IMR-90 (cell line): ENCODE data around the gene PFN2. TPM values are rescaled to one million over a fixed set of nuclear protein-coding genes. Genes with fewer than 3 reads are reported as not detected.

Source experiments
- ATAC-seq: fragments of 200-7000 bp; cut with Tn5 transposase; 2 replicates; pipeline ENCODE4 v1.9.1; 2020; ENCODE audit warnings: low read depth, mild to moderate bottlenecking, moderate library complexity
- BruUV-seq: library from RNA; stranded (reverse); fragments of 400-500 nt; replicated peaks from 2 replicates; lab custom pipeline; 2021; lab: Mats Ljungman, UMichigan
- CTCF ChIA-PET: fragments of 300-600 bp; formaldehyde crosslinking; extraction: SDS; loops from one replicate; lab custom pipeline; 2021; ENCODE audit warnings: antibody characterized with exemption; lab: Yijun Ruan, JAX
- POLR2A ChIA-PET: fragments of 300-600 bp; sonication (Branson Sonifier 250); formaldehyde crosslinking; loops from one replicate; lab custom pipeline; 2022; ENCODE audit warnings: antibody characterized with exemption; ENCODE audit not compliant: unreplicated experiment; lab: Charles Lee
- DNase-seq: peaks from one replicate; pipeline ENCODE4 v3.0.0; 2013
- H2AFZ ChIP-seq: replicated peaks from 2 replicates; pipeline ENCODE3; 2013; ENCODE audit warnings: low read length, mild to moderate bottlenecking; ENCODE audit not compliant: poor library complexity
- H2AK5ac ChIP-seq: 2 replicates; pipeline ENCODE4 v1.6.1; 2013; ENCODE audit warnings: low read depth, low read length, inconsistent platforms
- H2AK9ac ChIP-seq: replicated peaks from 2 replicates; pipeline ENCODE3; 2013; ENCODE audit warnings: mild to moderate bottlenecking, low read depth, low read length, moderate library complexity; ENCODE audit not compliant: poor library complexity
- H2BK120ac ChIP-seq: 2 replicates; pipeline ENCODE4 v1.6.1; 2013; ENCODE audit warnings: low read depth, low read length, inconsistent platforms
- H2BK15ac ChIP-seq: 3 replicates; pipeline ENCODE4 v1.6.1; 2013; ENCODE audit warnings: low read depth, low read length, inconsistent platforms
- H2BK20ac ChIP-seq: 2 replicates; pipeline ENCODE4 v1.6.1; 2013; ENCODE audit warnings: low read depth, mild to moderate bottlenecking, inconsistent platforms, low read length, moderate library complexity
- H2BK5ac ChIP-seq: 2 replicates; pipeline ENCODE4 v1.6.1; 2013; ENCODE audit warnings: mild to moderate bottlenecking, low read depth, low read length, inconsistent platforms; ENCODE audit not compliant: poor library complexity, severe bottlenecking
- H3K14ac ChIP-seq: replicated peaks from 2 replicates; pipeline ENCODE4 v1.6.1; 2013; ENCODE audit warnings: low read depth, low read length, inconsistent platforms
- H3K18ac ChIP-seq: 2 replicates; pipeline ENCODE4 v1.6.1; 2013; ENCODE audit warnings: low read depth, low read length, control low read depth
- H3K23ac ChIP-seq: 2 replicates; pipeline ENCODE4 v1.6.1; 2013; ENCODE audit warnings: low read depth, low read length, inconsistent platforms
- H3K27ac ChIP-seq: 2 replicates; pipeline ENCODE4 v1.5.1; 2013; ENCODE audit warnings: mild to moderate bottlenecking, control low read depth, low read length; ENCODE audit not compliant: insufficient read depth
- H3K27me3 ChIP-seq: 2 replicates; pipeline ENCODE4 v1.6.1; 2013; ENCODE audit warnings: low read length; ENCODE audit not compliant: control insufficient read depth, insufficient read depth
- H3K36me3 ChIP-seq: 2 replicates; pipeline ENCODE4 v1.6.1; 2013; ENCODE audit warnings: low read length, mixed read lengths; ENCODE audit not compliant: control insufficient read depth, insufficient read depth
- H3K4ac ChIP-seq: 2 replicates; pipeline ENCODE4 v1.6.1; 2013; ENCODE audit warnings: low read depth, low read length, inconsistent platforms
- H3K4me1 ChIP-seq: 2 replicates; pipeline ENCODE4 v1.6.1; 2013; ENCODE audit warnings: low read length, mixed read lengths; ENCODE audit not compliant: control insufficient read depth, insufficient read depth
- H3K4me2 ChIP-seq: 2 replicates; pipeline ENCODE4 v1.6.1; 2013; ENCODE audit warnings: low read depth, mild to moderate bottlenecking, control low read depth, low read length, moderate library complexity
- H3K4me3 ChIP-seq: 2 replicates; pipeline ENCODE4 v1.5.1; 2013; ENCODE audit warnings: low read depth, mild to moderate bottlenecking, control low read depth, low read length, moderate library complexity; ENCODE audit not compliant: insufficient read depth
- H3K56ac ChIP-seq: 2 replicates; pipeline ENCODE4 v1.6.1; 2013; ENCODE audit warnings: low read length, inconsistent platforms; ENCODE audit not compliant: insufficient read depth; ENCODE audit errors: extremely low read depth
- H3K79me1 ChIP-seq, 2 experiments: 2 replicates each; pipeline ENCODE4 v1.6.1; 2013; ENCODE audit warnings: low read length in 2 of 2, inconsistent platforms in 1 of 2, low read depth in 1 of 2
- H3K9ac ChIP-seq: 2 replicates; pipeline ENCODE4 v1.6.1; 2013; ENCODE audit warnings: low read depth, low read length, control low read depth
- H3K9me1 ChIP-seq: 2 replicates; pipeline ENCODE4 v1.6.1; 2013; ENCODE audit warnings: low read length, inconsistent platforms; ENCODE audit not compliant: insufficient read depth
- H3K9me3 ChIP-seq: 2 replicates; pipeline ENCODE4 v1.6.1; 2013; ENCODE audit warnings: low read length; ENCODE audit not compliant: control insufficient read depth, insufficient read depth
- H4K20me1 ChIP-seq: 2 replicates; pipeline ENCODE4 v1.6.1; 2013; ENCODE audit warnings: low read length, inconsistent platforms; ENCODE audit not compliant: insufficient read depth
- H4K5ac ChIP-seq: 2 replicates; pipeline ENCODE4 v1.6.1; 2013; ENCODE audit warnings: mild to moderate bottlenecking, low read depth, low read length, control low read depth
- H4K8ac ChIP-seq, 2 experiments: 2 replicates each; pipeline ENCODE4 v1.6.1; 2013; ENCODE audit warnings: low read depth in 2 of 2, low read length in 2 of 2, control low read depth in 1 of 2, inconsistent platforms in 1 of 2
- H4K91ac ChIP-seq: 2 replicates; pipeline ENCODE4 v1.6.1; 2013; ENCODE audit warnings: low read depth, low read length, inconsistent platforms; ENCODE audit not compliant: insufficient read depth
- BHLHE40 ChIP-seq: fragments of 150-350 bp; IDR thresholded peaks from 2 replicates; pipeline ENCODE4 v1.6.1; 2016; ENCODE audit warnings: mild to moderate bottlenecking, low read depth, low read length
- CEBPB ChIP-seq: IDR thresholded peaks from 2 replicates; pipeline ENCODE4 v1.6.1; 2012; ENCODE audit warnings: low read depth, low read length, improper control_type of control experiment
- CHD1 ChIP-seq: IDR thresholded peaks from 2 replicates; pipeline ENCODE4 v1.6.1; 2012; ENCODE audit warnings: low read depth, low read length, improper control_type of control experiment
- ELK1 ChIP-seq: fragments of 150-350 bp; IDR thresholded peaks from 2 replicates; pipeline ENCODE4 v1.6.1; 2016; ENCODE audit warnings: low read depth, mild to moderate bottlenecking, low read length, moderate library complexity, borderline replicate concordance
- FOS ChIP-seq: fragments of 150-350 bp; IDR thresholded peaks from 2 replicates; pipeline ENCODE4 v1.6.1; 2016; ENCODE audit warnings: low read depth, low read length
- MAFK ChIP-seq: IDR thresholded peaks from 2 replicates; pipeline ENCODE4 v1.6.1; 2012; ENCODE audit warnings: low read depth, low read length, improper control_type of control experiment
- MAZ ChIP-seq: IDR thresholded peaks from 2 replicates; pipeline ENCODE4 v1.6.1; 2012; ENCODE audit warnings: low read depth, mild to moderate bottlenecking, low read length, improper control_type of control experiment, moderate library complexity, borderline replicate concordance
- MXI1 ChIP-seq: IDR thresholded peaks from 2 replicates; pipeline ENCODE4 v1.6.1; 2012; ENCODE audit warnings: low read depth, mild to moderate bottlenecking, low read length, moderate library complexity, borderline replicate concordance
- NFE2L2 ChIP-seq: fragments of 150-350 bp; IDR thresholded peaks from 2 replicates; pipeline ENCODE4 v1.6.1; 2016; ENCODE audit warnings: low read depth, mild to moderate bottlenecking, low read length
- POLR2A ChIP-seq: IDR thresholded peaks from 2 replicates; pipeline ENCODE4 v1.6.1; 2012; ENCODE audit warnings: mild to moderate bottlenecking, low read depth, low read length
- RAD21 ChIP-seq: IDR thresholded peaks from 2 replicates; pipeline ENCODE4 v1.6.1; 2012; ENCODE audit warnings: low read length, improper control_type of control experiment
- RCOR1 ChIP-seq: IDR thresholded peaks from 2 replicates; pipeline ENCODE4 v1.6.1; 2012; ENCODE audit warnings: mild to moderate bottlenecking, low read length, improper control_type of control experiment; ENCODE audit not compliant: insufficient replicate concordance
- RFX5 ChIP-seq: IDR thresholded peaks from 2 replicates; pipeline ENCODE4 v1.8.0; 2012; ENCODE audit warnings: low read depth, mild to moderate bottlenecking, low read length, moderate library complexity
- SMC3 ChIP-seq: fragments of 150-350 bp; IDR thresholded peaks from 2 replicates; pipeline ENCODE4 v1.6.1; 2016; ENCODE audit warnings: low read depth, mild to moderate bottlenecking, antibody characterized with exemption, low read length, moderate library complexity
- WGBS, 2 experiments: methylation state at CpG; one replicate each; pipeline versions ENCODE4 v1.1.5 to v1.1.7; 2013; ENCODE audit warnings: missing lambda C conversion rate in 2 of 2; ENCODE audit not compliant: insufficient read length in 1 of 2; ENCODE audit errors: extremely low coverage in 2 of 2; 5-methylcytosine and 5-hydroxymethylcytosine counted together
- dilution Hi-C: fragments of 300-500 bp; cut with HindIII; formaldehyde crosslinking; loops from one replicate; pipeline ENCODE4 v1.14.3; 2018; ENCODE audit warnings: low sequenced_read_pairs; ENCODE audit not compliant: unreplicated experiment
- in situ Hi-C: fragments of 300-500 bp; cut with MboI; formaldehyde crosslinking; loops from 3 replicates; pipeline ENCODE4 v1.14.3; 2019; ENCODE audit warnings: low sequenced_read_pairs, inconsistent platforms, mixed read lengths
- intact Hi-C: fragments of 100-400 bp; cut with micrococcal nuclease; formaldehyde crosslinking; loops from 2 replicates; pipeline ENCODE4 v1.10.0; 2022
- polyA plus RNA-seq, 3 experiments: library from polyadenylated mRNA; depleted of rRNA; stranded (reverse); fragments of >200 nt; gene quantifications; 2 replicates each; pipeline ENCODE4 v1.2.3, GENCODE V29; 2012; ENCODE audit warnings: low replicate concordance in 1 of 3
- total RNA-seq: library from RNA; depleted of rRNA; stranded (reverse); fragments of >200 nt; gene quantifications from 2 replicates; pipeline ENCODE4 v1.2.3, GENCODE V29; 2012
- TF ChIP-seq, protein P1 (sequence below): conservative IDR thresholded peaks from 2 replicates; pipeline ENCODE4 v1.5.1; 2012; ENCODE audit warnings: mild to moderate bottlenecking, low read depth, low read length, improper control_type of control experiment
- TF ChIP-seq, protein P2 (sequence below): fragments of 150-350 bp; IDR thresholded peaks from 2 replicates; pipeline ENCODE4 v1.6.1; 2017; ENCODE audit warnings: mild to moderate bottlenecking, antibody characterized with exemption, low read length, low read depth

The PFN2 gene
- total and polyA plus RNA-seq, 2 of the 4 experiments (the other 2 are of a cell fraction): 256 to 444 TPM

GRCh38 chr3:149954812-149955211, 15.9 kb downstream of the PFN2 start:
- H2BK20ac ChIP-seq: no peak overlapping the region
- dilution Hi-C loops (no loop called here), intact Hi-C loops (no loop called here), in situ Hi-C loops (no loop called here)
- no peaks in the 10 kb centered on the region for H3K4me1 ChIP-seq
- no peak overlapping the region for H3K18ac ChIP-seq
- no peak overlapping the region for H3K9ac ChIP-seq
- no peak overlapping the region for H3K4me3 ChIP-seq
- H2AK9ac ChIP-seq: no peak overlapping the region
- no CpG with 5 or more reads among the region's 1 CpG for WGBS, 2 experiments
- H3K27me3 ChIP-seq: no peaks in the 10 kb centered on the region
- peaks cover 16% of the 10 kb centered on the region; the same call in 1 of the 2 replicates for H4K20me1 ChIP-seq
- no peak for DNase-seq
- H3K14ac ChIP-seq: no peak overlapping the region
- H3K27ac ChIP-seq: no peak overlapping the region
- H3K79me1 ChIP-seq: peaks cover 27 to 53% of the 10 kb centered on the region in 2 experiments
- no peak for ATAC-seq
- H3K4ac ChIP-seq: no peak overlapping the region
- H2AFZ ChIP-seq: no peak overlapping the region
- no peak overlapping the region for H4K8ac ChIP-seq
- H2BK5ac ChIP-seq: no peak overlapping the region
- H3K9me1 ChIP-seq: no peaks in the 10 kb centered on the region; the same call in 1 of the 2 replicates
- no peak for TF ChIP-seq SMC3
- TF ChIP-seq ELK1: no peak
- TF ChIP-seq NFE2L2: no peak
- TF ChIP-seq RAD21: no peak
- TF ChIP-seq MAZ: no peak
- TF ChIP-seq CEBPB: no peak
- no peak for TF ChIP-seq MXI1
- no peak for TF ChIP-seq BHLHE40
- TF ChIP-seq, protein P1, sequence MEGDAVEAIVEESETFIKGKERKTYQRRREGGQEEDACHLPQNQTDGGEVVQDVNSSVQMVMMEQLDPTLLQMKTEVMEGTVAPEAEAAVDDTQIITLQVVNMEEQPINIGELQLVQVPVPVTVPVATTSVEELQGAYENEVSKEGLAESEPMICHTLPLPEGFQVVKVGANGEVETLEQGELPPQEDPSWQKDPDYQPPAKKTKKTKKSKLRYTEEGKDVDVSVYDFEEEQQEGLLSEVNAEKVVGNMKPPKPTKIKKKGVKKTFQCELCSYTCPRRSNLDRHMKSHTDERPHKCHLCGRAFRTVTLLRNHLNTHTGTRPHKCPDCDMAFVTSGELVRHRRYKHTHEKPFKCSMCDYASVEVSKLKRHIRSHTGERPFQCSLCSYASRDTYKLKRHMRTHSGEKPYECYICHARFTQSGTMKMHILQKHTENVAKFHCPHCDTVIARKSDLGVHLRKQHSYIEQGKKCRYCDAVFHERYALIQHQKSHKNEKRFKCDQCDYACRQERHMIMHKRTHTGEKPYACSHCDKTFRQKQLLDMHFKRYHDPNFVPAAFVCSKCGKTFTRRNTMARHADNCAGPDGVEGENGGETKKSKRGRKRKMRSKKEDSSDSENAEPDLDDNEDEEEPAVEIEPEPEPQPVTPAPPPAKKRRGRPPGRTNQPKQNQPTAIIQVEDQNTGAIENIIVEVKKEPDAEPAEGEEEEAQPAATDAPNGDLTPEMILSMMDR: no peak
- TF ChIP-seq RFX5: no peak
- no peak for TF ChIP-seq MAFK
- TF ChIP-seq, protein P2, sequence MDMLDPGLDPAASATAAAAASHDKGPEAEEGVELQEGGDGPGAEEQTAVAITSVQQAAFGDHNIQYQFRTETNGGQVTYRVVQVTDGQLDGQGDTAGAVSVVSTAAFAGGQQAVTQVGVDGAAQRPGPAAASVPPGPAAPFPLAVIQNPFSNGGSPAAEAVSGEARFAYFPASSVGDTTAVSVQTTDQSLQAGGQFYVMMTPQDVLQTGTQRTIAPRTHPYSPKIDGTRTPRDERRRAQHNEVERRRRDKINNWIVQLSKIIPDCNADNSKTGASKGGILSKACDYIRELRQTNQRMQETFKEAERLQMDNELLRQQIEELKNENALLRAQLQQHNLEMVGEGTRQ: no peak
- TF ChIP-seq CHD1: no peak
- TF ChIP-seq FOS: no peak
- TF ChIP-seq POLR2A: no peak
- no peak for TF ChIP-seq RCOR1
- H3K4me2 ChIP-seq: no peak overlapping the region
- H3K23ac ChIP-seq: no peak overlapping the region
- peaks cover 5% of the 10 kb centered on the region; the same call in 1 of the 2 replicates for H3K36me3 ChIP-seq
- no peak overlapping the region for H2AK5ac ChIP-seq
- BruUV-seq: no TSS peak
- ChIA-PET POLR2A (interaction anchor here (0.6 to 0.9 kb wide), 2 partner anchors 8 to 10 kb away, joined by 3 to 7 read pairs; no protein-coding TSS in a partner anchor), CTCF (interaction anchor here (0.6 kb wide), 1 partner anchor 19 kb away, joined by 4 read pairs; no protein-coding TSS in a partner anchor)
- H4K91ac ChIP-seq: no peak overlapping the region
- no peak overlapping the region for H2BK120ac ChIP-seq
- no peak overlapping the region for H3K56ac ChIP-seq
- no peak overlapping the region for H4K5ac ChIP-seq
- no peak overlapping the region for H2BK15ac ChIP-seq
- H3K9me3 ChIP-seq: no peaks in the 10 kb centered on the region
